ENCODE measurements around the gene CDH15. TPM values are rescaled to one million over a fixed set of nuclear protein-coding genes. Genes with fewer than 3 reads are reported as not detected.
A peak's percentile ranks its signal among the peaks of the same experiment; 100 is the strongest.

CDH15 gene, protein sequence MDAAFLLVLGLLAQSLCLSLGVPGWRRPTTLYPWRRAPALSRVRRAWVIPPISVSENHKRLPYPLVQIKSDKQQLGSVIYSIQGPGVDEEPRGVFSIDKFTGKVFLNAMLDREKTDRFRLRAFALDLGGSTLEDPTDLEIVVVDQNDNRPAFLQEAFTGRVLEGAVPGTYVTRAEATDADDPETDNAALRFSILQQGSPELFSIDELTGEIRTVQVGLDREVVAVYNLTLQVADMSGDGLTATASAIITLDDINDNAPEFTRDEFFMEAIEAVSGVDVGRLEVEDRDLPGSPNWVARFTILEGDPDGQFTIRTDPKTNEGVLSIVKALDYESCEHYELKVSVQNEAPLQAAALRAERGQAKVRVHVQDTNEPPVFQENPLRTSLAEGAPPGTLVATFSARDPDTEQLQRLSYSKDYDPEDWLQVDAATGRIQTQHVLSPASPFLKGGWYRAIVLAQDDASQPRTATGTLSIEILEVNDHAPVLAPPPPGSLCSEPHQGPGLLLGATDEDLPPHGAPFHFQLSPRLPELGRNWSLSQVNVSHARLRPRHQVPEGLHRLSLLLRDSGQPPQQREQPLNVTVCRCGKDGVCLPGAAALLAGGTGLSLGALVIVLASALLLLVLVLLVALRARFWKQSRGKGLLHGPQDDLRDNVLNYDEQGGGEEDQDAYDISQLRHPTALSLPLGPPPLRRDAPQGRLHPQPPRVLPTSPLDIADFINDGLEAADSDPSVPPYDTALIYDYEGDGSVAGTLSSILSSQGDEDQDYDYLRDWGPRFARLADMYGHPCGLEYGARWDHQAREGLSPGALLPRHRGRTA
- not detected for total RNA-seq

GRCh38 chr16:89171216-89172170, at the start of gene CDH15:
Gene CDH15 (plus strand): TSS chr16:89171748. CDS start chr16:89171832, 84 bp downstream.
- DNase-seq: peak; percentile 94
- H3K9me3 Mint-ChIP-seq: no peaks in the 10 kb centered on the region
- peaks cover 5% of the 10 kb centered on the region for H3K4me1 Mint-ChIP-seq
- no peaks in the 10 kb centered on the region for H3K36me3 Mint-ChIP-seq
- peaks cover 6% of the 10 kb centered on the region for H3K27me3 Mint-ChIP-seq
- no peak within 1 kb of the TSS for H3K27ac Mint-ChIP-seq
- H3K4me3 Mint-ChIP-seq: peak within 1 kb of the TSS; percentile 62

DNA sequence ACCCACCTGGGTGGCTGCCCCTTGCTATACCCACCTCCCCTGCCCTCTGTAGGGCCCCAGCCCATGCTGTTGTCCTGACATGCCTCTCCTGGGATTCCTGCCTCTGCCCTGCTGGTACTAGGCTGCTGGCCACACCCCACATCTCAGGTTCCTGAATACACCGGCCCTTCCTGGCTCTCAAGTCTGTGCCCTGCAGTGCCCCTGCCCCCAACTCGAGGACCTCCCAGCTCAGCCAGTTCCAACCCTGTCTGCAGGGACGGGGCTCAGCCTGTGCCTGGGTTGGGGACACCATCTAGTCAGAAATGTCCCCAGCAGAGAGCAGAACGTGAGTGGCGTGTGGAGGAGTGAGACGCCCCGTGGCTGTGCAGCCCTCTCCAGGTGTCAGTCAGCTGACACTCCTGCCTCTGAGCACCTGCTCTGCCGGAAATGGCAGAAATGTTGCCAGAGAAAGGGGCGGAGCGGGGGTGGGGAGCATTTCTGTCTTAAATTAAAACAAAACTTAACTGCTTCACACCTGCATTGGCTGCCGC, 49.2 kb upstream of the CDH15 start:
- Mint-ChIP-seq H3K27me3 (no peaks in the 10 kb centered on the region), H3K36me3 (peaks cover 12% of the 10 kb centered on the region), H3K27ac (peak overlapping the region; percentile 20), H3K9me3 (no peaks in the 10 kb centered on the region), H3K4me1 (peaks cover 13% of the 10 kb centered on the region), H3K4me3 (no peak overlapping the region)
- DNase-seq: peak; percentile 27

DNA sequence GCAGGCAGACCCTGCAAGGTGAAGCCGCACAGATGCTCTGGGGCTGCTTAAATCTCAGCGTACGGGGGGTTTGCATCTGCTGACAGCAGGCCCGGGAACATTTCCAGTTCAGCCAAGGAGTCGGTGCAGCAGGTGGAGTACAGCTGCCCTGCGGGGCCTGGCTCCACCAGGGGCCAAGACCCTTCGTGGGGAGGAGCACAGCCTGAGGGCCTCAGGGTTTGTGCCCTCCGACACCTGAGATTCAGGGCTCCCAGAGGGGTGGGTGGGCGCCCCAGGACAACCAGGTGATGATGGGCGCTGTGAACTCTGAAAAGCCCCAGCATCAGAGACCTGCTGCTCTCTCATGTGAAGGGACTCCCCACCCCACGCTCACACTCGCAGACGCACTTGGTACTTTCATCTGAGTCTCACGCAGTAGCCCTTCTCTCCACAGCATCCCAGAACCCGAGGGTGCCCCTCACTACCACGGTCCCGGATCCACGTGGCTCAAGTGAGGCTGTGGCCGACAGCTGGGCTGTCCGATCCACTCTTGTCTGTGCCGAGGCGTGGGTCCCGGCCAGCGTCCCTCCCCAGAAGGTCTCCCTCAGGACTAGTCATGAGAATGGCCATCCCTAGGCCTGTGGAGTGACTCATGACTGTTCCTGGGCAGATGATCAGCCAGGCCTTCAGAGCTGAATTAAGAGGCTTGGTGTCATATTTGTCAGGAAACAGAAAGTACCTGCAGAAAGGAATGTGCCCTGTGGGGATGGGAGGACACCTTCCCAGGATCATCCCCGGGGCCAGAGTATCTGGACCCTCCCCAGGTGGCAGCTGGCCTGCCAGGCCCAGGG, 48.3 kb upstream of the CDH15 start:
- H3K9me3 Mint-ChIP-seq: no peaks in the 10 kb centered on the region
- DNase-seq: no peak
- peaks cover 12% of the 10 kb centered on the region for H3K36me3 Mint-ChIP-seq
- no peaks in the 10 kb centered on the region for H3K27me3 Mint-ChIP-seq
- H3K4me1 Mint-ChIP-seq: peaks cover 18% of the 10 kb centered on the region
- H3K4me3 Mint-ChIP-seq: no peak overlapping the region
- peak overlapping the region; percentile 42 for H3K27ac Mint-ChIP-seq

GRCh38 chr16:89123831-89124100, 47.8 kb upstream of the CDH15 start:
- H3K4me1 Mint-ChIP-seq: peaks cover 19% of the 10 kb centered on the region
- no peaks in the 10 kb centered on the region for H3K27me3 Mint-ChIP-seq
- no peak overlapping the region for H3K4me3 Mint-ChIP-seq
- no peak for DNase-seq
- no peaks in the 10 kb centered on the region for H3K9me3 Mint-ChIP-seq
- H3K27ac Mint-ChIP-seq: no peak overlapping the region
- H3K36me3 Mint-ChIP-seq: peaks cover 10% of the 10 kb centered on the region

DNA sequence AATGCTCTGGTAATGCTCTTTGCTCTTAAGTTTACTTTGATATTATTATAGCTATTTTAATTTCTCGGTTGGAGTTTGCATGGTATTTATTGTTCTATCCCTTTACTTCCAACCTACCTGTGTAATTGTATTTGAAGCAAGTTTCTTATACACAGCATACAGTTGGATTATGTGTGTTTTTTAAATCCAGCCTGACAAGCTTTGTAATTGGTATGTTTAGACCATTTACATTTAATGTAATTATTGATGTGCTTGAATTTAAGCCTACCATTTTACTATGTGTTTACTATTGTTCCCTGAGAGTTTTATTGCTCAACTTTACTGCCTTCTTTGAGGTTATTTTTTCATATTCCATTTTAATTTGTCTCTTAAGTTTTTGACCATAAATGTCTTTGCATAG, 42.2 kb upstream of the CDH15 start:
- Mint-ChIP-seq H3K27me3 (no peaks in the 10 kb centered on the region), H3K4me3 (no peak overlapping the region), H3K9me3 (peaks cover 2% of the 10 kb centered on the region), H3K4me1 (peaks cover 13% of the 10 kb centered on the region), H3K36me3 (peaks cover 35% of the 10 kb centered on the region), H3K27ac (no peak overlapping the region)
- DNase-seq: no peak

- peaks cover 13% of the 10 kb centered on the region for H3K4me1 Mint-ChIP-seq
- H3K36me3 Mint-ChIP-seq: peaks cover 38% of the 10 kb centered on the region
- DNase-seq: no peak
- H3K27me3 Mint-ChIP-seq: no peaks in the 10 kb centered on the region
- no peak overlapping the region for H3K27ac Mint-ChIP-seq
- no peak overlapping the region for H3K4me3 Mint-ChIP-seq
- peaks cover 2% of the 10 kb centered on the region for H3K9me3 Mint-ChIP-seq
These were observed 41.1 kb upstream of the CDH15 start for GRCh38 chr16:89130448-89130847.

- peaks cover 13% of the 10 kb centered on the region for H3K4me1 Mint-ChIP-seq
- H3K4me3 Mint-ChIP-seq: no peak overlapping the region
- peaks cover 31% of the 10 kb centered on the region for H3K36me3 Mint-ChIP-seq
- peaks cover 2% of the 10 kb centered on the region for H3K9me3 Mint-ChIP-seq
- H3K27ac Mint-ChIP-seq: no peak overlapping the region
- no peaks in the 10 kb centered on the region for H3K27me3 Mint-ChIP-seq
- DNase-seq: no peak
These were observed 39.8 kb upstream of the CDH15 start for GRCh38 chr16:89131783-89132182.

DNA sequence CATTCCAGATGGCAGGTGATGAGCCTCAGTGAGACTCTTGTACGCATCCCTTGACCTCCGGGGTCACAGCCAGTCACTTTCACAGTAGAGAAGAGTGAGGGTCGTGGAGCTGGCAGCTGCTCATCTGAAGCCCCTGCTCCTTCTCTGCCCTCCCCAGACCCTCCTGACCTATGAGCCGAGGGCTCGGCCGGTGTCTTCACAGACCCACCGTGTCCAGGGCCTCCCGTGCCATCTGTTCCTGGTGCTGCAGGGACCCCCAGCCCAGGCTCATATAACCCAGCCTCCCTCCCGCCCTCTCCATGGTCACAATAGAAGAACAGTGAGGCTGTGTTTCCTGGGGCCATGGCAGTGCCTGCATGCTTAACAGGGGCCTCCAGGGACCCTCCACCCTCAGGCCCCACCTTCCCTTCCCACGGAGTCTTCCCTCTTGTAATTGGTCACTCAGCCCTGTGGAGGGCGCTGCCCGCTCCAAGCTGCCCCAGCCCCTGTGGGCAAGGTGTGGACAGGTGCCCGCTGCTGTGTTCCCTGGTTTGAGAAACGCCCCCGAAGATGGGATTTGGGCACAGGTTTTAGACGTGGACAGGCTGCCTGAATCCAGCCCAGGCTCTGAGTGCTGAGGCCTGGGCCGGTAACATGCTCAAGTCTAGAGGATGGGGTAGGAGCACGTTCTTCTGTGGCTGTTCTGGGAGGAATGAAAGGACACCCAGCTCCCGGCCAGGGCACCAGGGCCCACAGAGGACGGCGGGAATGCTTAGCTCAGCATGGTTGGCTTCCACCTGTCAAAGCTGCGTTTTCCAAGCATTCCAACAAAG, 39.1 kb upstream of the CDH15 start:
- DNase-seq: no peak
- no peak overlapping the region for H3K27ac Mint-ChIP-seq
- H3K4me3 Mint-ChIP-seq: no peak overlapping the region
- H3K4me1 Mint-ChIP-seq: peaks cover 13% of the 10 kb centered on the region
- peaks cover 2% of the 10 kb centered on the region for H3K9me3 Mint-ChIP-seq
- H3K36me3 Mint-ChIP-seq: peaks cover 31% of the 10 kb centered on the region
- H3K27me3 Mint-ChIP-seq: no peaks in the 10 kb centered on the region

- peaks cover 2% of the 10 kb centered on the region for H3K9me3 Mint-ChIP-seq
These were observed 38.0 kb upstream of the CDH15 start for GRCh38 chr16:89133457-89134127.

GRCh38 chr16:89134269-89134668, 37.3 kb upstream of the CDH15 start:
- H3K4me3 Mint-ChIP-seq: no peak overlapping the region
- peaks cover 2% of the 10 kb centered on the region for H3K4me1 Mint-ChIP-seq
- no peak overlapping the region for H3K27ac Mint-ChIP-seq
- H3K9me3 Mint-ChIP-seq: peaks cover 2% of the 10 kb centered on the region
- H3K36me3 Mint-ChIP-seq: peaks cover 26% of the 10 kb centered on the region
- no peaks in the 10 kb centered on the region for H3K27me3 Mint-ChIP-seq
- DNase-seq: no peak

More at GRCh38 chr16:89133457-89134127, 38.0 kb upstream of the CDH15 start:
- no peaks in the 10 kb centered on the region for H3K27me3 Mint-ChIP-seq
- H3K27ac Mint-ChIP-seq: no peak overlapping the region
- peaks cover 7% of the 10 kb centered on the region for H3K4me1 Mint-ChIP-seq
- peaks cover 31% of the 10 kb centered on the region for H3K36me3 Mint-ChIP-seq
- no peak for DNase-seq
- H3K4me3 Mint-ChIP-seq: no peak overlapping the region

DNA sequence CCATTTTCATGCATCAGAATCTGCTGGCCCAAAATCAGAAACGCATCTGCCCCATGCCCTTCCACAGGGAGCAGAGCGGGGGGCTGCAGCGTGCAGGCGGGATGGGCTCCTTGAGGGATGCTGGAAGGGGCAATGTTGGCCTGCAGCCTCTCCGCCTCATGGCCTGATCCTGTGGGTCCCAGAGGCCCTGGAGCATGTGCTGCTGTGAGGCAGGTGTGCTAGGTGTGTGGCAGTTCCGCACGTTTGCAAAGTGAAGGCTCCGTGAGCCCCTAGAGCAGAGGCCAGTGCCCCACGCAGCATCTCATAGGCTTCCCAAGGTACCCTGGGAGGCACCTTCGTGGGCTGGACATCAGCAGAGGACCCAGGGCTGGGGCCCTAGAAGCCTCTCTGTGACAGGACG, 36.4 kb upstream of the CDH15 start:
- H3K4me1 Mint-ChIP-seq: peaks cover 2% of the 10 kb centered on the region
- H3K27me3 Mint-ChIP-seq: no peaks in the 10 kb centered on the region
- H3K9me3 Mint-ChIP-seq: no peaks in the 10 kb centered on the region
- H3K27ac Mint-ChIP-seq: no peak overlapping the region
- no peak for DNase-seq
- peaks cover 18% of the 10 kb centered on the region for H3K36me3 Mint-ChIP-seq
- H3K4me3 Mint-ChIP-seq: no peak overlapping the region

- no peak overlapping the region for H3K27ac Mint-ChIP-seq
- DNase-seq: no peak
- no peaks in the 10 kb centered on the region for H3K27me3 Mint-ChIP-seq
- H3K36me3 Mint-ChIP-seq: peaks cover 14% of the 10 kb centered on the region
- H3K4me1 Mint-ChIP-seq: peaks cover 2% of the 10 kb centered on the region
- H3K9me3 Mint-ChIP-seq: no peaks in the 10 kb centered on the region
- H3K4me3 Mint-ChIP-seq: no peak overlapping the region
These were observed 35.4 kb upstream of the CDH15 start for GRCh38 chr16:89135971-89136765.
